Activated CD4-positive, alpha-beta T cell treated with anti-CD3 and anti-CD28 coated beads, Interleukin-2, Interleukin-6, amounts not matched to agents 100 ng/mL and 50 ng/mL, durations not matched to agents 16 hours and 8 hours (primary cell): ENCODE results near the gene NFIC.
A peak's percentile ranks its signal among the peaks of the same experiment; 100 is the strongest.

Experiments
- DNase-seq: peaks from one replicate; pipeline ENCODE4 v3.0.0-alpha.2; 2020

Gene NFIC

DNA sequence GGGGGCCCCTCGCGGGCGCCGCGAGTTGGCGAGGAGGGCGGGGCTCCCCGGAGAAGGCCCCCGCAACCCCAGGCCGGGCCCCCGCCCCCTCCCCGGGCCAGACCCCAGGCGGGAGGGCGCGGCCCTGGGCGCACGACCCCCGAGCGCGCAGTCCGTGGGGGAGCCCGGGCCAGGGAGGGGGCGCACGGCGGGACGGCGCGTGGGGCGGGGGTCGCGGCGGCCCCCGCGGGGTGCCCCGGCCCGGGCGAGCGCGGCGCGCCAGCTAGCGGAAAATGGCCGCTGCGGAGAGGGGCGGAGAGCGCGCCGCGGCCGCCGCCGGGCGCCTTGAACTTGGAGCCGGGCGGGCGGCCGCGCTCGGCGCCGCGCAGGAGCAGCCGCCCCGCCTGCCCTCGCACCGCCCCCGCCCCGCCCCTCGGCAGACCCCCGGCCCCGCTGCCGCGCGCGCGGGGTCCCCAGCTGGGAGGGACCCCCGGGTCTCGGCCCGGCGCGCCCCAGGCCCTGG is 6.4 kb upstream of the NFIC start:
- DNase-seq: peak; percentile 31

DNA sequence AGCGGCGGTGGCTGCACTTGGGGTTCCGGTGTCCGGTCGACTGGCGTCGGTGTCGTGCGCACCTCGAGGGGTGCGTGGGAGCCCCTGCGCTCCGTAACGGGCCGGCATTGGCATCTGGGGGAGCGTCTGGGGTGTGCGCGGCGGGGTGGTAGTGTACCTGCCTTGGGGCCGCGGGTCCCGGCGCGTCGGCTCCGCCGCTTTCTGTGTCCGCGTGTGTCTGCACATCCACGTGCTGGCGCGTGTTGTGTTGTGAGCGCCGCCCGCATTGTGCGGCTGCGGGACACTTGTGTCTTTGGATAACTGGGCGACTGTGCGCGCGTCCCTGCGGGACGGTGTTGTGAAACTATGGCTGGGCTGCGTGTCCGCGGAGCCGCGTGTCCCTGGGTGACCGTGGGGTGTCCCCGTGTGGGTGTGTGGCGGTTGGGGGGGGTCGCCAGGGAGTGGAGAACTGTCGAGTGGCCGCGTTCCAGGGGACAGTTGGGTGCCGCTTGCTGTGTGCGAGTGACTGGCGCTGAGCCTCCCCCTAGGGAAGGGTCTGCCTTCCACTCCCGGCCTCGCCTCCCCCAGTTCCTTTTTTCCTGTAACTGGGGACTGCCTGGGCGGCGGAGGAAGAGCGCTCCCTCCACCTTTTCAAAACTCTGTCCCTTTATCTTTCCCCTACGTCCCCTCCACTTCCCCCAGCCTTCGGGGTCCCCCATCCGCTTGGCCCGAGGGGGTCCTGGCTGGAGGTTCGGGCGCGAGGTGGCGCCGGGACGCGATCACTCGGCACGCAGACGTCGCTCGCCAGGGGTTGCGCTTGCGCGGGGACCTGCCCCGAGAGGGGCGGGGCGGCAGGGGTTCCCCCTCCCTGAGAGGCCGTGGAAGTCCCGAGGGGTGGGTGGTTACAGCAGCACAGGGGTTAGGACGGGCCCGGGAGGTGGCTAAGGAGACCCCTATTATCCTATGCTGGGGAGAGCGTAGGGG is 5.7 kb upstream of the NFIC start:
- DNase-seq: peak; percentile 69

- DNase-seq: no peak
Measured at GRCh38 chr19:3361384-3362216, 4.8 kb upstream of the NFIC start.

DNA sequence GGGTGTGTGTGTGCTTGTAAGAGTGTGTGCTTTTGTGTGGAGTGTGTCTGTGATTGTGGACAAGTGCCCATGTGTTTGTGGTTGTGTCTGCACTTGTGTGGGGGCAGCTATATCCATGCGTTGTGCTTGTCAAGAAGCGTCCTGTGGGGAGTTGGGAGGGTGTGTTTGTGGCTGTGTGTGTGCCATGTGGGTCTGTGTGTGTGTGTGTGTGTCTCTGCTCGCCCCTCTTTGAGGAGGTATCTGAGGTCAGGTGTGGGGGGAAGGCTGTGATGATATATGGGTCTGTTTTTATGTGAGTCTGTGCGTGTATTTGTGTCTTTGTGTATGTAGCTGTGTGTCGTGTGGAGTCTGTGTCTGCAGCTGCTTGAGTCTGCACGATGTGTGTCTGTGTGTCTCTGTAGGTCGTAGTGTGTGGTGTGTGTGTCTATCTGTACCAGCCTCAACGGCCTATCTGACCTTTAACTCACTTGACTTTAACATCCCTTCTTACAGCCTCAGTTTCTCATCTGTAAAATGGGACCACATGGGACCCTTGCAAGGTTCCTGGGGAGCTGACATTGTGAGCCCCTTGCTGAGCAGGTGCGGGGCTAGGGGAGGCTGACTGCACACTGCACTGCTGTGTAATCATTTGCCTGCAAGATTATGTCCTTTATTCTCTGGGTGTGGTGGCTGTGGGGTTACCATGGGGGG is 4.0 kb upstream of the NFIC start:
- no peak for DNase-seq

GRCh38 chr19:3363841-3364500 is 2.4 kb upstream of the NFIC start:
- no peak for DNase-seq

DNA sequence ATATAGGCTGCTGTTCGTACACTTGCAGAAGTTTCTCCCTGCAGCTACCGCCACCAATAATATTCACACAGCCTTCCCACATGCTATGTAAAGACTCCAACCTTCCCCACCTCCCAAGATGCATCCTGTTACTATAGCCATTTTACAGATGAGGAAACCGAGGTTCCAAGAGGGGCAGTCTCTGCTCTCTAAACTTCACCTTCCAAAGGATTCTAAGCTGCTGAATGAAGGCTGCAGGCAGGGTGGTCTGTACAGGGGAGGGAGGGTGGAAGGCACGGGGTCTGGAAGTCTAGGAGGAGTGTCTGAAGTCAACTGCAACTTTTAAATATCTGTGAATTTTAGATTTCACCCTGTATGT is 1.9 kb upstream of the NFIC start:
- no peak for DNase-seq

DNA sequence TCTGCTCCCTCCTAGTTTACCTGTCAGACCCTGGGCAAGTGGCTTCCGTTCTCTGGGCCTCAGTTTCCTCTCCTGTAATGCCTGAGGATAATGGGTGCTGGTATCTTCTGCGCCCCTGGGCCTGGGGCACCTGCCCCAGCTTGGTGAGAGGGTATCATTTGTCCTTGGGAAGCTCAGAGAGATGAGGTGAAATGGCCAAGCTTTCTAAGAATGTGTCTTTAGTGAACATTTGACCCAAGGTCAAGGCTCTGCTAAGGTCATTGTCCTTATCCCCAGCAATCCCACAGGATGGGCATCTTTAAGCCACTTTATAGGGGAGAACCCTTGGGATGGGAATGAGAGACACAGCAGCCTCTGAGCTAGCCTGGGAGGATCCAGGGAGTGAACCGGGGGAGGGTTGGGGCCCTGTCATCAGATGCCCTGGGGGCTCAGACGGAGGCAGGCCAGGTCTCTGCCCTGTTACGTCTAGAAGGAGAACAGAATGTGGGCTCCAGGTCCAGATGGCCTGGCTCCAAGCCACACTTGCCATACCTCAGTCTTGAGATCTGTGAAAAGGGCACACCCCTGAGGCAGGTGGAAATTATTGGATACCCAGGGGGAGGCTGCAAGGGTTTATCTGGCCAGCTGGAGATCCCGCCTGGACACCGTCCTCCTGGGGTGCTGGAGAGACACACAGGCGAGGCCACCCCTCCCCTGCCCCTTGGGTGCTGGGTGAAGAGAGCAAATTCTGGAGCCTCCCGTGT is 1.1 kb upstream of the NFIC start:
- no peak for DNase-seq

DNA sequence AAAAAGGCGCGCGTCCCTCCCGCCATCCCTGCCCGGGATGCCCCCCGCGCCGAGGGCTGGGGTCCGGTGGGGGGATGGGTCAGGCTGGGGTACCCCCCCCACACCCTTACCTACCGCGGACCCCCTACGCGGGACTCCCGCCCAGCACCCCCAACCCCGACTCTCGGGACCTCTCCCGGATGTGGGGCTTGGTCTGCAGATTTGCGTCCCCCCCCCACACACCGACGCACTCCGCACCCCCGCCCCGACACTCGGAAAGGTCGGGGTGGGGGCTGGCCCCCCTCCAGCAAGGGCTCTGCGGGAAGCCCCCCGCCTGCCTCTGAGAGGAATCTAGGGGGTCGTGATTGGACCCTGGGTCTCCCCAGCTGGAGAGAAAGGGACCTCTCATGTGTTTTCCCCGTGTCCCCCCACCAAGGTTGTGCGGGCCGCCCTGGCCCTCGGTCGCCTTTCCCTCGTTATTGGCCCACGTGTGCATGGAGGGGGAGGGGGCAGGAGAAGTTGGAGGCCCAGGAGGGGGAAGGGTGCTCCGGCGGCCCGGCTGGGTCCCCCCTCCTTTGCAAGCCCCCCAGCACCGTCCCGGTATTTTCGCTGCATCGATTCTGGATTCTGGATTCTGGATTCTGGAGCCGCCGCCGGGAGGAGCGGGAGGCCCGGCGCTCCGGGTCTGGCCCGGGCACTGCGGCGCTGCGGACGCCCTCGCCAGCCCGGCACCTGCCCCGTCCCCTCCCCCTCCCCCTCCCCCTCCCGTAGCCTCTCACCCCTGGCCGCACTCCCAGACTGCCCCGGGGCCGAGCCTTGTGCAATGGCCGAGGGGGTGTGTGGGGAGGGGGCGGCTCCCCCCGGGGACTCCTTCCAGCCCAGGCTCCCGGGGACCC is 607 bp downstream of the NFIC start:
- no peak for DNase-seq

- no peak for DNase-seq
Measured at GRCh38 chr19:3367628-3368440, 1.5 kb downstream of the NFIC start.

DNA sequence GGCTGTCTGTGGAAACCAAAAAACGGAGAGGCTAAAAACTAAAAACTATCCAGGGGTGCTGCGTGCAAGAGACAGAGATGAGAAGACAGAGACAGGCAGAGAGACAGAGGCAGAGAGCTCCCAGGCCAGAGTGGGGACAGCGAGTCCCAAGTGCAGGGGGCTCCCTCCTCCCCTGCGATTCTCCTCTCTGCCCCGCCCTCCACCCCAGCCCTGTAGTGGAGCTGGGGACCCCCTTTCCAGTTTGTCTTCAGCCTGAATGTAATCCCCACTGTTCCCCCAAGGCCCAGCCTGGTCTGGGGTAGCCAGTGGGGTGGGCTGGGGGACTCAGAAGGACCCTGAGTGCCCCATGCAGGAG is 2.0 kb downstream of the NFIC start:
- no peak for DNase-seq

DNA sequence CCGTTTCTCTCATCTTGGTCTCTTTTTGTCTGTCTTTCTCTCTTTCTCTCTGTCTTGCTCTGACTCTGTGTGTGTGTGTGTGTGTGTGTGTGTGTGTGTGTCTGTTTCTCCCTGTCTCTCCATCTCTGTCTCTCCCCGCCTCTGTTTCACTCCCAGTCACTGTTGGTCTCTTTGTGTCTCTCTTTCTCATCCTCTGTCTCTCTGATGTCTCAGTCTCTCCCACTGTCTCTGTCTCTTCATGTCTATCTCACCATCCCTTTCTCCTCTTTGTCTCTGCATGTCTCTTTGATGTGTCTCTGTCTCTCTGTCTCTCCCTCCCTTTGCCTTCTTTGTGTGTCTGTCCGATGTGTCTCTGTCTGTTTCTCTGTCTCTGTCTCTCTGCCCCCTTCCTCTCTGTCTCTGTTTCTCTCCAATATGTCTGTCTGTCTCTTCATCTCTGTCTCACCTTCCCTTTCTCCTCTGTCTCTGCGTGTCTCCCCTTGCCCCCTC is 2.5 kb downstream of the NFIC start:
- no peak for DNase-seq

- no peak for DNase-seq
Measured at GRCh38 chr19:3369337-3370213, 3.2 kb downstream of the NFIC start.

GRCh38 chr19:3370214-3370720 is 3.9 kb downstream of the NFIC start:
- DNase-seq: no peak

- no peak for DNase-seq
Measured at GRCh38 chr19:3370728-3371591, 4.6 kb downstream of the NFIC start.

DNA sequence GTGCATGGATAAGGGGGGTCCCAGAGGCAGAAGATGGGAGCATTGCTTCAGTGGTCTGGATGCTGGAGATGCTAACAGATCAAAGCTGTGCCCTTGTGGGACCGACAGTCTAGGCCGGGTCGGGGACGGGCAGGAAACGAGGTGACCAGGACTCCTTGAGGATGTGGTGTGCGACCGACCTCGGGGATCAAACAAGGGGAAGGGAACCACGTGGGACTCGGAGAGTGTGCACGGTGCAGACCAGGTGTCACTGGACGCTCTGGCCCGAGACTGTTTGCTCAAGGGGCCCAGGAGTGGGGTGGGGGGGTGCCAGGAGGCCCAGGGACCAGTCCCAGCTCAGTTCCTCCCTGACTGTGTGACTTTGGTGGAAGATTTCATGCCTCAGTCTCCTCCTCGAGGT is 6.0 kb downstream of the NFIC start:
- DNase-seq: no peak

DNA sequence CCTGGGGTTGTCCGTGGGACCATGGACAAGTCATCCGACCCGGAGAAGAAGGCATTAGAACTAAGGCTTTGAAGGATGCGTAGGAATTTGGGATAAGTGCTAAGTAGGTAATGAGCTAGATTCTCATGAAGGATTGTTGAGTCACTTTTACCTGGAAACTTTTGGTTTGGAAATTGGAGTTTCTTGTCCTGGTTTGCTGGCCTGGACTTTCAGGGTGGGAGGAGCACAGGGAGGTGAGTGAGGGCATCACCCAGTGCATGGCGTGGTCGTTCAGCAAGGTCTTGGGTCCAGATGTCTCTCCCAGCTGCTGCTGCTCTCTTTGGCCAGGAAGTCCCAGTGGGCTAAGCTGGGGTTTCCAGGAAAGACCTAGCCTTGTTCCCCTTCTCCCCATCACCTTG is 7.6 kb downstream of the NFIC start:
- DNase-seq: no peak

GRCh38 chr19:3374369-3375112 is 8.2 kb downstream of the NFIC start:
- DNase-seq: no peak
